ENCODE results near the gene NEFH.

- TF ChIP-seq POLR2AphosphoS5 (IDR thresholded peaks at IDR 0.05) = no peak
- no peak for TF ChIP-seq CTCF (IDR thresholded peaks at IDR 0.05)
- no peak for TF ChIP-seq POLR2A (IDR thresholded peaks at IDR 0.05)
- TF ChIP-seq EP300 (IDR thresholded peaks at IDR 0.05) = no peak
Observed at GRCh38 chr22:29511126-29511862, 31.3 kb downstream of the NEFH start.

Measured in sigmoid colon (tissue), 4 donors.